Transverse colon (tissue), 4 donors: ENCODE data around the gene EVPL. TPM values are rescaled to one million over a fixed set of nuclear protein-coding genes. Genes with fewer than 3 reads are reported as not detected.
A peak's percentile ranks its signal among the peaks of the same experiment; 100 is the strongest.

Experiments
- DNase-seq: peaks from one replicate; pipeline ENCODE4 v3.0.0-alpha.2; 2019
- H3K27ac ChIP-seq, 4 donors: fragments of 200-600 bp; sonication (generic); 2 replicates each; pipeline ENCODE4 v1.5.1; 2016 to 2018; ENCODE audit warnings: inconsistent platforms in 4 of 4
- H3K27me3 ChIP-seq: fragments of 200-600 bp; sonication (generic); 2 replicates; pipeline ENCODE4 v1.5.1; 2017; ENCODE audit warnings: inconsistent platforms
- H3K36me3 ChIP-seq, 4 donors: fragments of 200-600 bp; sonication (generic); 2 replicates each; pipeline ENCODE4 v1.5.1; 2017 to 2019; ENCODE audit warnings: inconsistent platforms in 4 of 4
- H3K4me1 ChIP-seq, 4 donors: fragments of 200-600 bp; sonication (generic); 2 replicates each; pipeline ENCODE4 v1.5.1; 2017 to 2020; ENCODE audit warnings: inconsistent platforms in 4 of 4
- H3K4me3 ChIP-seq, 4 donors: fragments of 200-600 bp; sonication (generic); 1 replicate in 1 of 4; 2 replicates in 3 of 4; pipeline versions ENCODE4 v1.5.1 to v1.6.1; 2017 to 2019; ENCODE audit warnings: inconsistent platforms in 4 of 4
- H3K9me3 ChIP-seq, 2 donors: fragments of 200-600 bp; sonication (generic); 2 replicates each; pipeline ENCODE4 v1.5.1; 2017 to 2019; ENCODE audit warnings: inconsistent platforms in 2 of 2
- EP300 ChIP-seq: sonication (generic); formaldehyde crosslinking; IDR thresholded peaks from one replicate; pipeline ENCODE4 v1.6.1; 2017; ENCODE audit warnings: antibody characterized with exemption, low read depth
- POLR2A ChIP-seq: fragments of 450-650 bp; IDR thresholded peaks from one replicate; pipeline ENCODE4 v1.6.1; 2016; ENCODE audit warnings: antibody characterized with exemption, mild to moderate bottlenecking, moderate library complexity
- POLR2AphosphoS5 ChIP-seq, 3 donors: sonication (generic); formaldehyde crosslinking; IDR thresholded peaks; one replicate each; pipeline ENCODE4 v1.6.1; 2016; ENCODE audit warnings: antibody characterized with exemption in 3 of 3
- WGBS, 2 donors: methylation state at CpG; one replicate each; pipeline ENCODE4 v1.1.5; 2018; ENCODE audit warnings: low coverage in 1 of 2; 5-methylcytosine and 5-hydroxymethylcytosine counted together
- in situ Hi-C, 4 donors: fragments of 200-750 bp; cut with MboI; loops; one replicate each; pipeline versions ENCODE4 v1.15.0 to v1.15.1; 2017; ENCODE audit warnings: low sequenced_read_pairs in 3 of 4, low pct_ligation_motif_present in 1 of 4, low pct_unique_long_range_greater_than_20kb in 1 of 4
- intact Hi-C: fragments of 100-400 bp; cut with DNase I; formaldehyde crosslinking; loops from one replicate; pipeline ENCODE4 v1.15.1; 2023; ENCODE audit warnings: low total_unique reads
- total RNA-seq, 4 donors: library from RNA; depleted of rRNA; stranded (reverse); fragments of >200 nt; gene quantifications; one replicate each; pipeline ENCODE4 v1.1.0, GENCODE V29; 2016
- TF ChIP-seq, protein P1 (sequence below), 5 experiments: fragments of 200-600 bp in 3 of 5; fragments of 450-650 bp in 2 of 5; sonication (generic) in 3 of 5; IDR thresholded peaks; 1 replicate in 2 of 5; 2 replicates in 3 of 5; pipeline ENCODE4 v1.5.1; 2016 to 2017; ENCODE audit warnings: antibody characterized with exemption in 5 of 5, inconsistent platforms in 3 of 5, mild to moderate bottlenecking in 2 of 5, moderate library complexity in 1 of 5

EVPL gene
- total RNA-seq, 4 donors from 2014 or later = 17.1 to 23.7 (median 20.6) TPM

- no peak for DNase-seq
- TF ChIP-seq EP300 (peak; percentile 20), POLR2AphosphoS5 (IDR thresholded peaks at IDR 0.05) (peak in 2 of 3 donors; percentile 75 to 78)
- TF ChIP-seq, protein P1, sequence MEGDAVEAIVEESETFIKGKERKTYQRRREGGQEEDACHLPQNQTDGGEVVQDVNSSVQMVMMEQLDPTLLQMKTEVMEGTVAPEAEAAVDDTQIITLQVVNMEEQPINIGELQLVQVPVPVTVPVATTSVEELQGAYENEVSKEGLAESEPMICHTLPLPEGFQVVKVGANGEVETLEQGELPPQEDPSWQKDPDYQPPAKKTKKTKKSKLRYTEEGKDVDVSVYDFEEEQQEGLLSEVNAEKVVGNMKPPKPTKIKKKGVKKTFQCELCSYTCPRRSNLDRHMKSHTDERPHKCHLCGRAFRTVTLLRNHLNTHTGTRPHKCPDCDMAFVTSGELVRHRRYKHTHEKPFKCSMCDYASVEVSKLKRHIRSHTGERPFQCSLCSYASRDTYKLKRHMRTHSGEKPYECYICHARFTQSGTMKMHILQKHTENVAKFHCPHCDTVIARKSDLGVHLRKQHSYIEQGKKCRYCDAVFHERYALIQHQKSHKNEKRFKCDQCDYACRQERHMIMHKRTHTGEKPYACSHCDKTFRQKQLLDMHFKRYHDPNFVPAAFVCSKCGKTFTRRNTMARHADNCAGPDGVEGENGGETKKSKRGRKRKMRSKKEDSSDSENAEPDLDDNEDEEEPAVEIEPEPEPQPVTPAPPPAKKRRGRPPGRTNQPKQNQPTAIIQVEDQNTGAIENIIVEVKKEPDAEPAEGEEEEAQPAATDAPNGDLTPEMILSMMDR (IDR thresholded peaks at IDR 0.05) = no peak
- Histone ChIP-seq H3K27me3 (no peaks in the 10 kb centered on the region), H3K27ac (peak overlapping the region; percentile 71 to 90 (median 80)), H3K9me3 (no peaks in the 10 kb centered on the region), H3K36me3 (peaks cover 0 to 6% (median 2%) of the 10 kb centered on the region in 4 donors), H3K4me3 (no peak overlapping the region), H3K4me1 (peaks cover 10 to 23% (median 15%) of the 10 kb centered on the region in 4 donors)
- intact Hi-C loops (no loop called here), in situ Hi-C loops (no loop called here)
- WGBS, 2 donors = 78 to 86% methylated on average over 4 to 13 of the region's 13 CpGs
Observed at GRCh38 chr17:76034428-76035350, 7.6 kb upstream of the EVPL start.

- in situ Hi-C loops = no loop called here
- intact Hi-C loops = no loop called here
- Histone ChIP-seq H3K36me3 (no peaks in the 10 kb centered on the region), H3K9me3 (no peaks in the 10 kb centered on the region), H3K27ac (peak overlapping the region; percentile 24 to 90 (median 80)), H3K4me3 (no peak overlapping the region), H3K4me1 (peaks cover 13 to 39% (median 28%) of the 10 kb centered on the region in 4 donors), H3K27me3 (no peaks in the 10 kb centered on the region)
- TF ChIP-seq POLR2A (no peak), POLR2AphosphoS5 (IDR thresholded peaks at IDR 0.05) (no peak), EP300 (no peak)
- TF ChIP-seq, protein P1 (IDR thresholded peaks at IDR 0.05) = no peak
- no peak for DNase-seq
- WGBS, 2 donors = 98% methylated on average over 6 of the region's 6 CpGs; no CpG with 5 or more reads in 1 of the 2 donors
Observed at GRCh38 chr17:76033139-76033538, 6.0 kb upstream of the EVPL start.

GRCh38 chr17:76032780-76033108, 5.6 kb upstream of the EVPL start:
- Histone ChIP-seq H3K27ac (peak overlapping the region; percentile 24 to 90 (median 80)), H3K27me3 (no peaks in the 10 kb centered on the region), H3K4me3 (no peak overlapping the region), H3K4me1 (peaks cover 13 to 43% (median 30%) of the 10 kb centered on the region in 4 donors), H3K36me3 (no peaks in the 10 kb centered on the region), H3K9me3 (no peaks in the 10 kb centered on the region)
- intact Hi-C loops (no loop called here), in situ Hi-C loops (no loop called here)
- DNase-seq = no peak
- TF ChIP-seq POLR2AphosphoS5 (IDR thresholded peaks at IDR 0.05) = no peak
- TF ChIP-seq, protein P1 (IDR thresholded peaks at IDR 0.05) = no peak
- TF ChIP-seq POLR2A = no peak
- TF ChIP-seq EP300 = no peak
- 96 to 100% methylated on average over 2 to 5 of the region's 5 CpGs for WGBS, 2 donors

GRCh38 chr17:76032073-76032779, 5.1 kb upstream of the EVPL start:
- 69 to 70% methylated on average over 4 to 20 of the region's 20 CpGs for WGBS, 2 donors
- DNase-seq = no peak

More at GRCh38 chr17:76032073-76032779, 5.1 kb upstream of the EVPL start:
- H3K4me3 ChIP-seq = no peak overlapping the region
- no peaks in the 10 kb centered on the region for H3K36me3 ChIP-seq
- peaks cover 10 to 43% (median 31%) of the 10 kb centered on the region in 4 donors for H3K4me1 ChIP-seq
- H3K27ac ChIP-seq = peak overlapping the region in 2 of 4 donors; percentile 81 to 90
- intact Hi-C loops (no loop called here), in situ Hi-C loops (no loop called here)
- H3K9me3 ChIP-seq = no peaks in the 10 kb centered on the region
- no peaks in the 10 kb centered on the region for H3K27me3 ChIP-seq
- no peak for TF ChIP-seq POLR2AphosphoS5 (IDR thresholded peaks at IDR 0.05)
- TF ChIP-seq POLR2A = no peak
- TF ChIP-seq EP300 = no peak
- TF ChIP-seq, protein P1 (IDR thresholded peaks at IDR 0.05) = peak in 4 of 5 experiments; percentile 13 to 35 (median 20)
